Sigmoid colon (tissue), 4 donors: ENCODE measurements around the gene RCN2.
"Not testable (repeated sequence)": the region's sequence is repeated elsewhere in the genome, so short reads cannot be mapped to it uniquely, and the experiment has no call there.

ENCODE experiments used
- EP300 ChIP-seq, 4 donors: sonication (generic); formaldehyde crosslinking; IDR thresholded peaks; one replicate each; pipeline ENCODE4 v1.6.1; 2017; ENCODE audit warnings: antibody characterized with exemption in 4 of 4
- TF ChIP-seq, protein P1 (sequence below), 4 experiments: fragments of 450-650 bp in 3 of 4; fragments of 200-600 bp in 1 of 4; IDR thresholded peaks; one replicate each; pipeline ENCODE4 v1.5.1; 2016 to 2019; ENCODE audit warnings: antibody characterized with exemption in 4 of 4, mild to moderate bottlenecking in 3 of 4, moderate library complexity in 2 of 4

DNA sequence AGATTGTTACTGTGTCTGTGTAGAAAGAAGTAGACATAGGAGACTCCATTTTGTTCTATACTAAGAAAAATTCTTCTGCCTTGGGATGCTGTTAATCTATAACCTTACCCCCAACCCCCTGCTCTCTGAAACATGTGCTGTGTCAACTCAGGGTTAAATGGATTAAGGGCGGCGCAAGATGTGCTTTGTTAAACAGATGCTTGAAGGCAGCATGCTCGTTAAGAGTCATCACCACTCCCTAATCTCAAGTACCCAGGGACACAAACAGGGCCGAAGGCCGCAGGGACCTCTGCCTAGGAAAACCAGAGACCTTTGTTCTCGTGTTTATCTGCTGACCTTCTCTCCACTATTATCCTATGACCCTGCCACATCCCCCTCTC lies 31.6 kb upstream of the RCN2 start:
- TF ChIP-seq EP300 (IDR thresholded peaks at IDR 0.05): not testable (repeated sequence)
- TF ChIP-seq, protein P1, sequence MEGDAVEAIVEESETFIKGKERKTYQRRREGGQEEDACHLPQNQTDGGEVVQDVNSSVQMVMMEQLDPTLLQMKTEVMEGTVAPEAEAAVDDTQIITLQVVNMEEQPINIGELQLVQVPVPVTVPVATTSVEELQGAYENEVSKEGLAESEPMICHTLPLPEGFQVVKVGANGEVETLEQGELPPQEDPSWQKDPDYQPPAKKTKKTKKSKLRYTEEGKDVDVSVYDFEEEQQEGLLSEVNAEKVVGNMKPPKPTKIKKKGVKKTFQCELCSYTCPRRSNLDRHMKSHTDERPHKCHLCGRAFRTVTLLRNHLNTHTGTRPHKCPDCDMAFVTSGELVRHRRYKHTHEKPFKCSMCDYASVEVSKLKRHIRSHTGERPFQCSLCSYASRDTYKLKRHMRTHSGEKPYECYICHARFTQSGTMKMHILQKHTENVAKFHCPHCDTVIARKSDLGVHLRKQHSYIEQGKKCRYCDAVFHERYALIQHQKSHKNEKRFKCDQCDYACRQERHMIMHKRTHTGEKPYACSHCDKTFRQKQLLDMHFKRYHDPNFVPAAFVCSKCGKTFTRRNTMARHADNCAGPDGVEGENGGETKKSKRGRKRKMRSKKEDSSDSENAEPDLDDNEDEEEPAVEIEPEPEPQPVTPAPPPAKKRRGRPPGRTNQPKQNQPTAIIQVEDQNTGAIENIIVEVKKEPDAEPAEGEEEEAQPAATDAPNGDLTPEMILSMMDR (IDR thresholded peaks at IDR 0.05): not testable (repeated sequence)
